ENCODE data around the gene EML5. TPM values are rescaled to one million over a fixed set of nuclear protein-coding genes. Genes with fewer than 3 reads are reported as not detected.

The EML5 gene
- total and polyA plus RNA-seq, 8 donors = 1.1 to 2.3 (median 1.8) TPM

DNA sequence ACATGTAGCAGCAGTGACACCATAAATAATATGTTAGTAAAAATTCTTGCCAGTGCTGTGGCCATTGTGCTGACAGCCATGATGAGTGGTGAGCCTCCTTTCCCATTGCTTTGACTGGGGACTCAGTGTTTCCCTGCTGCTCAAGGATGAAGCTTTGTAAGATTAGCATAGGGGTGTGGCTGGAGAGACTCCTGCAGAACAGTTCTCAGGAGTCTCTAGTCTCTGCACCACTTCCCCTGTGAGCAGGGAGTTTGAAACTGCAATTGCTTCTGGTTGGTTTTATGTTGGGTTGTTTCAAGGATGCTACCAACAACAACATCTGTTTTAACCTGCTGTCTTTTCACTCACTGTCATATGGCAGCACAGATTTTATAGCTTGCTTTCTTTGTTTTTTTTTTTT, 188.5 kb downstream of the EML5 start:
- Histone ChIP-seq H3K4me3 (no peak overlapping the region), H3K27ac (no peak overlapping the region), H3K9me3 (no peaks in the 10 kb centered on the region), H3K27me3 (no peaks in the 10 kb centered on the region), H3K4me1 (no peaks in the 10 kb centered on the region), H3K36me3 (peaks cover 0 to 94% of the 10 kb centered on the region in 2 donors)
- no peak for ATAC-seq
- intact Hi-C loops (cut with DNase I) = no loop called here
- TF ChIP-seq, protein P1, sequence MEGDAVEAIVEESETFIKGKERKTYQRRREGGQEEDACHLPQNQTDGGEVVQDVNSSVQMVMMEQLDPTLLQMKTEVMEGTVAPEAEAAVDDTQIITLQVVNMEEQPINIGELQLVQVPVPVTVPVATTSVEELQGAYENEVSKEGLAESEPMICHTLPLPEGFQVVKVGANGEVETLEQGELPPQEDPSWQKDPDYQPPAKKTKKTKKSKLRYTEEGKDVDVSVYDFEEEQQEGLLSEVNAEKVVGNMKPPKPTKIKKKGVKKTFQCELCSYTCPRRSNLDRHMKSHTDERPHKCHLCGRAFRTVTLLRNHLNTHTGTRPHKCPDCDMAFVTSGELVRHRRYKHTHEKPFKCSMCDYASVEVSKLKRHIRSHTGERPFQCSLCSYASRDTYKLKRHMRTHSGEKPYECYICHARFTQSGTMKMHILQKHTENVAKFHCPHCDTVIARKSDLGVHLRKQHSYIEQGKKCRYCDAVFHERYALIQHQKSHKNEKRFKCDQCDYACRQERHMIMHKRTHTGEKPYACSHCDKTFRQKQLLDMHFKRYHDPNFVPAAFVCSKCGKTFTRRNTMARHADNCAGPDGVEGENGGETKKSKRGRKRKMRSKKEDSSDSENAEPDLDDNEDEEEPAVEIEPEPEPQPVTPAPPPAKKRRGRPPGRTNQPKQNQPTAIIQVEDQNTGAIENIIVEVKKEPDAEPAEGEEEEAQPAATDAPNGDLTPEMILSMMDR (IDR thresholded peaks at IDR 0.05) = no peak
- no peak for DNase-seq

DNA sequence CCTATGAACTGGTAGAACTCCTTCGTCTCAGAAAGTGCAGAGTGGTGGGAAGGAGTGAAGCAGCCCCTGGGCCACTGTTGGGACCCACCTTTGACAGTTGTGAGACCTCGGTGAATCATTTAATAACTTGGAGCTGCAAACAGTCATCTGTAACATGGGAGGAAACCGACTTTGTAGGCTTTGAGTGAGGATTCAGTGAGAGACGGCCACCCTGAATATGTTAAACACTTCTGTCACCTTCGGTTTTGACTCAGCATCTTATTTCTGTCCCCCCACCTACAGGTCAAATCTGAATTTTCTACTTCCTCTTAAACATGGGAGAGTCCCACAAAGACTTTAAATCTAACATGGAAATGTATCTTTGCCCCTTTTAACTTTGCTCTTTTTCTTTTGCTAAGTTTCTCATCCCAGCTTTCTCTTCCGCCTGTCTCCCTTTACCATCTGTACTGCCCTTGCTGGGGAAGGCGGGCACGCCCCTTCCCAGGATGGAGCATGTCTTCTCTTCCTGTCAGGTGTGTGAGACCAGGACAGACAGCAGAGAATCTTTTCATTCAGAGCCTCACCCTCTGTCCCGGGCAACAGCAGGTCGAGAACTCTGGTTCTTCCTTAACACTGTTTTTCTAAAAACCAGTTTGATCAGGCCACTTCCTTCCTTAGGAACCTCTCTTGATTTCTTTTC, 192.9 kb downstream of the EML5 start:
- H3K27ac ChIP-seq = no peak overlapping the region
- DNase-seq = no peak
- intact Hi-C loops (cut with DNase I) = no loop called here
- H3K36me3 ChIP-seq = peaks cover 0 to 90% of the 10 kb centered on the region in 2 donors
- no peak for ATAC-seq
- no peak overlapping the region for H3K4me3 ChIP-seq
- no peaks in the 10 kb centered on the region for H3K9me3 ChIP-seq
- TF ChIP-seq, protein P1 (IDR thresholded peaks at IDR 0.05) = no peak
- H3K27me3 ChIP-seq = no peaks in the 10 kb centered on the region
- H3K4me1 ChIP-seq = no peaks in the 10 kb centered on the region

DNA sequence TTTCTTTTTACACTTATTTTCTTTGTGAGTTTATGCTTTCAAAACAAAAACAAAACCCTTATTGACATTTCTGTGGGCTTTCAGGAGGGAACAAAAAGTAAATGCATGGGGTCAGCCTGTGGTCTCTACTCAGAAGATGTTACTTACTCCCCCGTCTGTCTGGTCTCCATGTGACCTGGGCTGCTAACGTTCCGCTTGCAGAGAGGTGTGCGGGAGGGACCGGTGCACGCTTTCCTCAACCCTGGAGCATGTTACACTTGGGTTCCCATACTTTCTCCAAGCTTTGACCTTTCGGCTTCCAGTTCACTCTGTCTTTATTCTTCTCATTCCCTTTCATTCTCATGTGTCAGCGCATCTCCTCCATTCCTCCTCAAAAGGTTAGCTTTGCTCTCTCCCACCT, 193.4 kb downstream of the EML5 start:
- Histone ChIP-seq H3K4me3 (no peak overlapping the region), H3K4me1 (no peaks in the 10 kb centered on the region), H3K27ac (no peak overlapping the region), H3K27me3 (no peaks in the 10 kb centered on the region), H3K9me3 (no peaks in the 10 kb centered on the region), H3K36me3 (peaks cover 0 to 85% of the 10 kb centered on the region in 2 donors)
- intact Hi-C loops (cut with DNase I) = no loop called here
- TF ChIP-seq, protein P1 (IDR thresholded peaks at IDR 0.05) = no peak
- DNase-seq (no peak), ATAC-seq (no peak)

DNA sequence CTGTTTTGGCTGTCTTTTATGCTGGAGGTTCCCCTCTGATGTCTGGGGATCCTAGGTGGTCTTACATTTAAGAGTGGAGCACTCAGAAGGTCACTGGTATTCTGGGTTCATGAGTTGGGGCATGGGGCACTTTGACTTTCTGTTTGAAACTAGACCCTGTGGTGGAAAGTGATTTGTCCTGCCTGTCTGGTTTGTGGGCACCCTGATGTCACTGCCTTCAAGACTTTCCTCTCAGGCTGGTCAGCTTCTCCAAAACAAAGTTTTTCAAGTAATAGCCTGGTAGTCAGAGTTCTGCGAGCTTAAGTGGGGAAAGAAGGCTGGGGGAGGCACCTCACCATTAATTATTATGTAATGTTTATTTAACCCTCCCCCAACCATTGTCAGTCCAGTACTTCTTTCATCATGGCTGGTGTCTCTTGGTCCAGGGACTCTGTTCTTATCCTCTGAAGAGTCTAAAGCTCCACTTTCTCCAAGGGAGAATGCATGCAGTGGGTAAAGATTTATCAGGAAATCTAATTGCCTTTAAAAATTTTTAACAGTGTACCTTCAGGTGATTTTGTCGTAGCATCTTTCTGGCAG, 194.6 kb downstream of the EML5 start:
- no peak for DNase-seq
- Histone ChIP-seq H3K27me3 (no peaks in the 10 kb centered on the region), H3K4me1 (no peaks in the 10 kb centered on the region), H3K36me3 (peaks cover 0 to 81% of the 10 kb centered on the region in 2 donors), H3K27ac (no peak overlapping the region), H3K4me3 (no peak overlapping the region), H3K9me3 (no peaks in the 10 kb centered on the region)
- no peak for ATAC-seq
- intact Hi-C loops (cut with DNase I) = no loop called here
- TF ChIP-seq, protein P1 (IDR thresholded peaks at IDR 0.05) = no peak

DNA sequence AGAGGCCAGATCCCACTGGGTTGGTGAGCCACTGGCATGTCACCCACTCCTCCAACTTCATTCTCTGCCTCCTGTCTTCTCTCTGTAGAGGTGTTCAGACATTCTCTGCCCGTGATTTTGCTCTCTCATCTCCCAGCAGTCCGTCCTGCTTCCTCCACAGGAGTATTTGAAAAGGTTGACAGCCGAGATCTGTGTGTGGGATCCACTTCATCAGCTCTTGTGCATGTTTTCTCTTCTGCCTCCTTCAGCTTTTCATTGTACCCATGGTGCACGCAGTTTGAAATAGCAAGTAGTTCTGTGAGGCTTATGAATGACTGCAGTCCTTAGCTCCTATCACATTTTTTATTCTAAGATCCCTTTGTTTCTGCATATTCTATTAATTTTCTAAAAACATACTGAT, 195.2 kb downstream of the EML5 start:
- DNase-seq = no peak
- no peaks in the 10 kb centered on the region for H3K27me3 ChIP-seq
- TF ChIP-seq, protein P1 (IDR thresholded peaks at IDR 0.05) = no peak
- H3K27ac ChIP-seq = no peak overlapping the region
- ATAC-seq = no peak
- intact Hi-C loops (cut with DNase I) = no loop called here
- H3K4me3 ChIP-seq = no peak overlapping the region
- H3K4me1 ChIP-seq = no peaks in the 10 kb centered on the region
- no peaks in the 10 kb centered on the region for H3K9me3 ChIP-seq
- peaks cover 0 to 81% of the 10 kb centered on the region in 2 donors for H3K36me3 ChIP-seq
